Measurements from ENCODE around the gene CHPF.

DNA sequence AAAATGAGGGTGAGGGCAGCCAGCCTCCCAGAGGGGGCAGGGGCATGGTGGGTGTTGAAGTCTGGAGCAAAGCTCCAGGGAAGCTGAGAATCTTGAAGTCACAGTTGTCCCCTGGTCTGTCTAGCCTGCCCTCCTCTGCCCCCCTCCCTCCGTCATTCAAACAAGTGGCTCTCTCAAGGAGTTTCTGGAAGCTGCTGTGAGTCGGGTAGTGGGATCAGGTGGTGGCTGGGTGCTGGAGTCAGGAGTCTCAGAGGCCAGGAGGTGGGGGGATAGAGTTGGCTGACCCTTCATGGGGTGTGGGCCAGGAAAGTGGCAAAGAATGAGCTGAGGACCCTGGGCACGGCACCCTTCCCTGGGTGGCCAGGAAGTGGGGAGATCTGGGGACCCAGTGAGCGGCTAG, 29.8 kb downstream of the CHPF start:
- TF ChIP-seq, protein P1, sequence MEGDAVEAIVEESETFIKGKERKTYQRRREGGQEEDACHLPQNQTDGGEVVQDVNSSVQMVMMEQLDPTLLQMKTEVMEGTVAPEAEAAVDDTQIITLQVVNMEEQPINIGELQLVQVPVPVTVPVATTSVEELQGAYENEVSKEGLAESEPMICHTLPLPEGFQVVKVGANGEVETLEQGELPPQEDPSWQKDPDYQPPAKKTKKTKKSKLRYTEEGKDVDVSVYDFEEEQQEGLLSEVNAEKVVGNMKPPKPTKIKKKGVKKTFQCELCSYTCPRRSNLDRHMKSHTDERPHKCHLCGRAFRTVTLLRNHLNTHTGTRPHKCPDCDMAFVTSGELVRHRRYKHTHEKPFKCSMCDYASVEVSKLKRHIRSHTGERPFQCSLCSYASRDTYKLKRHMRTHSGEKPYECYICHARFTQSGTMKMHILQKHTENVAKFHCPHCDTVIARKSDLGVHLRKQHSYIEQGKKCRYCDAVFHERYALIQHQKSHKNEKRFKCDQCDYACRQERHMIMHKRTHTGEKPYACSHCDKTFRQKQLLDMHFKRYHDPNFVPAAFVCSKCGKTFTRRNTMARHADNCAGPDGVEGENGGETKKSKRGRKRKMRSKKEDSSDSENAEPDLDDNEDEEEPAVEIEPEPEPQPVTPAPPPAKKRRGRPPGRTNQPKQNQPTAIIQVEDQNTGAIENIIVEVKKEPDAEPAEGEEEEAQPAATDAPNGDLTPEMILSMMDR (IDR thresholded peaks at IDR 0.05; ENCODE audit: poor library complexity), result no peak
- no peak for TF ChIP-seq EZH2 (IDR thresholded peaks at IDR 0.05; ENCODE audit: borderline replicate concordance)
- no peak for TF ChIP-seq EZH2phosphoT487 (IDR thresholded peaks at IDR 0.05; ENCODE audit: low read depth, severe bottlenecking, unreplicated experiment)

Data from hepatocyte (in vitro differentiated cells).